H1 (cell line): ENCODE results near the gene HSPA5.

ENCODE experiments used
- CHD1 ChIP-seq: IDR thresholded peaks from 2 replicates; pipeline ENCODE4 v1.6.1; 2012; ENCODE audit warnings: low read depth, low read length, improper control_type of control experiment
- CTCF ChIP-seq, 3 experiments: IDR thresholded peaks; 1 replicate in 2 of 3; 2 replicates in 1 of 3; pipeline versions ENCODE4 v1.5.1 to v1.6.1; 2011; ENCODE audit warnings: low read length in 3 of 3, mild to moderate bottlenecking in 3 of 3, inconsistent platforms in 2 of 3, low read depth in 1 of 3, moderate library complexity in 1 of 3; ENCODE audit not compliant: insufficient read depth in 1 of 3; ENCODE audit errors: control extremely low read depth in 1 of 3
- JUND ChIP-seq: IDR thresholded peaks from 2 replicates; pipeline ENCODE4 v1.6.1; 2011; ENCODE audit warnings: mild to moderate bottlenecking, improper control_type of control experiment, low read length
- MAX ChIP-seq: IDR thresholded peaks from 2 replicates; pipeline ENCODE4 v1.6.1; 2012; ENCODE audit warnings: inconsistent platforms
- NANOG ChIP-seq: IDR thresholded peaks from 2 replicates; pipeline ENCODE4 v1.6.1; 2011; ENCODE audit warnings: low read length, low read depth, mild to moderate bottlenecking, inconsistent platforms; ENCODE audit not compliant: insufficient read depth, poor library complexity, severe bottlenecking
- POLR2A ChIP-seq, 2 experiments: IDR thresholded peaks; 1 replicate in 1 of 2; 2 replicates in 1 of 2; pipeline ENCODE4 v1.6.1; 2011; ENCODE audit warnings: low read depth in 2 of 2, low read length in 2 of 2, mild to moderate bottlenecking in 2 of 2; ENCODE audit errors: control extremely low read depth in 1 of 2
- POLR2AphosphoS5 ChIP-seq: IDR thresholded peaks from 2 replicates; pipeline ENCODE4 v1.6.1; 2011; ENCODE audit warnings: low read depth, low read length
- TAF1 ChIP-seq: IDR thresholded peaks from 2 replicates; pipeline ENCODE4 v1.6.1; 2011; ENCODE audit warnings: mild to moderate bottlenecking, low read depth, low read length

GRCh38 chr9:125190361-125190801, 50.8 kb downstream of the HSPA5 start:
- TF ChIP-seq TAF1 (no peak), POLR2A (IDR thresholded peaks at IDR 0.05; ENCODE audit: control extremely low read depth in 1 of 2, low read depth in 2 of 2, low read length in 2 of 2) (no peak; a peak in 1 of 3 replicates), NANOG (no peak), POLR2AphosphoS5 (no peak), CTCF (IDR thresholded peaks at IDR 0.05; ENCODE audit: control extremely low read depth in 1 of 3, insufficient read depth in 1 of 3, low read depth in 1 of 3, low read length in 3 of 3) (no peak), JUND (no peak), MAX (peak; percentile 32; the same call in 1 of the 2 replicates), CHD1 (no peak)
